ENCODE data around the gene CPS1.

DNA sequence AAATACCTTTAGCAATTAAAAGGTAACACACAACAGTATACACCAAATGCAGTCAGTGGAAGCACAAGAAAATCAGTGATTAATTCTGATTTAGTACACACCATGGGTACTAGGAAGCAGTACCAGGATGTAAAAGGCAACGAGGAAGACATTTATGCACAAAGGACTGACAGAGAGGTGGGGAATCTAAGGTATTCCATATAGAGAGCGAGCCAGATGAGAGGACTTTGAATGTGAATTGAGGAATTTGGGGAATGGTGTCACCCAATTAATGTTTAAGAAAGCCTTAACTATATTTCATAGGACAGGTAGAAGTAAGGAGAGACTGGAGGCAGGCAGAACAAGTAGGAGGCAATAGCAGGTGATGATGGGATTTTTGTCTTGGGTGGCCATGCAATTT lies 11.7 kb downstream of the CPS1 start:
- TF ChIP-seq CTCF (IDR thresholded peaks at IDR 0.05; ENCODE audit: control extremely low read depth in 1 of 3, insufficient read depth in 1 of 3, low read depth in 1 of 3, low read length in 3 of 3) (no peak), EP300 (IDR thresholded peaks at IDR 0.05; ENCODE audit: borderline replicate concordance in 1 of 2, low read depth in 2 of 2, low read length in 2 of 2) (no peak), RFX5 (IDR thresholded peaks at IDR 0.05; ENCODE audit: borderline replicate concordance, low read depth, low read length) (no peak), EZH2 (IDR thresholded peaks at IDR 0.05; ENCODE audit: low read depth, low read length, severe bottlenecking) (no peak), RNF2 (IDR thresholded peaks at IDR 0.05; ENCODE audit: borderline replicate concordance, low read depth, low read length, missing control alignments, poor library complexity, severe bottlenecking) (no peak), POLR2A (IDR thresholded peaks at IDR 0.05; ENCODE audit: control extremely low read depth in 1 of 2, low read depth in 2 of 2, low read length in 2 of 2) (no peak), CEBPB (IDR thresholded peaks at IDR 0.05; ENCODE audit: low read depth, low read length) (no peak)
